Urinary bladder (tissue), 4 donors: Measurements from ENCODE around the gene WSB1. TPM values are rescaled to one million over a fixed set of nuclear protein-coding genes. Genes with fewer than 3 reads are reported as not detected.
"Not testable (repeated sequence)": the region's sequence is repeated elsewhere in the genome, so short reads cannot be mapped to it uniquely, and the experiment has no call there.

Source experiments
- DNase-seq: peaks from one replicate; pipeline ENCODE4 v3.0.0-alpha.2; 2015; ENCODE audit errors: extremely low spot score
- H3K27ac ChIP-seq: one replicate; pipeline ENCODE4 v1.5.1; 2013; ENCODE audit warnings: low read depth, mild to moderate bottlenecking, moderate library complexity
- H3K36me3 ChIP-seq: one replicate; pipeline ENCODE4 v1.6.1; 2013; ENCODE audit warnings: mild to moderate bottlenecking, moderate library complexity; ENCODE audit not compliant: insufficient read depth
- H3K4me1 ChIP-seq: one replicate; pipeline ENCODE4 v1.6.1; 2013; ENCODE audit warnings: mild to moderate bottlenecking, moderate library complexity; ENCODE audit not compliant: insufficient read depth
- H3K4me3 ChIP-seq: one replicate; pipeline ENCODE4 v1.5.1; 2013; ENCODE audit warnings: low read depth, low read length
- WGBS: extraction: QIAGEN DNeasy Blood & Tissue Kit; methylation state at CpG from one replicate; pipeline ENCODE4 v1.1.7; 2013; 5-methylcytosine and 5-hydroxymethylcytosine counted together
- polyA plus RNA-seq: library from polyadenylated mRNA; stranded (reverse); fragments of 200-250 nt; gene quantifications from one replicate; pipeline ENCODE4 v1.2.3, GENCODE V29; 2013
- total RNA-seq: library from RNA; depleted of rRNA; stranded (reverse); fragments of >200 nt; gene quantifications from one replicate; pipeline ENCODE4 v1.2.3, GENCODE V29; 2014
- donor health status: healthy with polysubstance abuse.
- donor health status: healthy.

Gene WSB1
- total and polyA plus RNA-seq, 2 donors: 118 to 400 TPM

- Histone ChIP-seq H3K27ac (no peak overlapping the region), H3K36me3 (no peaks in the 10 kb centered on the region), H3K4me3 (no peak overlapping the region), H3K4me1 (peaks cover 1% of the 10 kb centered on the region)
- DNase-seq: no peak
- WGBS: 88% methylated on average over 11 of the region's 11 CpGs
These were observed 29.7 kb upstream of the WSB1 start for GRCh38 chr17:27264068-27264812.

- no peak overlapping the region for H3K27ac ChIP-seq
- H3K4me3 ChIP-seq: no peak overlapping the region
- no peak for DNase-seq
- peaks cover 1% of the 10 kb centered on the region for H3K4me1 ChIP-seq
- no peaks in the 10 kb centered on the region for H3K36me3 ChIP-seq
- WGBS: 66% methylated on average over 1 of the region's 1 CpG
These were observed 28.6 kb upstream of the WSB1 start for GRCh38 chr17:27265333-27265732.

GRCh38 chr17:27266228-27266627, 27.7 kb upstream of the WSB1 start:
- Histone ChIP-seq H3K27ac (no peak overlapping the region), H3K4me3 (no peak overlapping the region), H3K4me1 (peaks cover 1% of the 10 kb centered on the region), H3K36me3 (no peaks in the 10 kb centered on the region)
- DNase-seq: no peak
- WGBS: 90% methylated on average over 1 of the region's 1 CpG

- DNase-seq: no peak
- WGBS: 71% methylated on average over 6 of the region's 6 CpGs
- H3K4me3 ChIP-seq: no peak overlapping the region
- H3K36me3 ChIP-seq: no peaks in the 10 kb centered on the region
- H3K27ac ChIP-seq: no peak overlapping the region
- H3K4me1 ChIP-seq: no peaks in the 10 kb centered on the region
These were observed 25.4 kb upstream of the WSB1 start for GRCh38 chr17:27268394-27269085.

- WGBS: 98% methylated on average over 1 of the region's 1 CpG
- no peak overlapping the region for H3K4me3 ChIP-seq
- no peaks in the 10 kb centered on the region for H3K36me3 ChIP-seq
- no peaks in the 10 kb centered on the region for H3K4me1 ChIP-seq
- H3K27ac ChIP-seq: no peak overlapping the region
- DNase-seq: no peak
These were observed 24.7 kb upstream of the WSB1 start for GRCh38 chr17:27269201-27269600.

- Histone ChIP-seq H3K4me3 (no peak overlapping the region), H3K36me3 (no peaks in the 10 kb centered on the region), H3K27ac (no peak overlapping the region), H3K4me1 (no peaks in the 10 kb centered on the region)
- DNase-seq: no peak
- 84% methylated on average over 7 of the region's 7 CpGs for WGBS
These were observed 23.9 kb upstream of the WSB1 start for GRCh38 chr17:27269974-27270373.

GRCh38 chr17:27276653-27277156, 17.2 kb upstream of the WSB1 start:
- no peaks in the 10 kb centered on the region for H3K4me1 ChIP-seq
- no peak for DNase-seq
- H3K4me3 ChIP-seq: no peak overlapping the region
- WGBS: 57% methylated on average over 14 of the region's 14 CpGs
- no peaks in the 10 kb centered on the region for H3K36me3 ChIP-seq
- no peak overlapping the region for H3K27ac ChIP-seq

- H3K36me3 ChIP-seq, H3K4me1 ChIP-seq, H3K4me3 ChIP-seq, DNase-seq, H3K27ac ChIP-seq: not testable (repeated sequence)
- WGBS: 98% methylated on average over 3 of the region's 3 CpGs
These were observed 14.8 kb upstream of the WSB1 start for GRCh38 chr17:27279132-27279531.

GRCh38 chr17:27280527-27280926, 13.4 kb upstream of the WSB1 start:
- Histone ChIP-seq H3K4me3 (no peak overlapping the region), H3K4me1 (peaks cover 2% of the 10 kb centered on the region), H3K36me3 (no peaks in the 10 kb centered on the region), H3K27ac (no peak overlapping the region)
- no peak for DNase-seq
- WGBS: 93% methylated on average over 10 of the region's 10 CpGs

GRCh38 chr17:27281438-27281837, 12.5 kb upstream of the WSB1 start:
- Histone ChIP-seq H3K4me3 (no peak overlapping the region), H3K4me1 (peaks cover 2% of the 10 kb centered on the region), H3K36me3 (no peaks in the 10 kb centered on the region), H3K27ac (no peak overlapping the region)
- WGBS: 71% methylated on average over 3 of the region's 3 CpGs
- no peak for DNase-seq

- Histone ChIP-seq H3K4me3 (no peak overlapping the region), H3K27ac (no peak overlapping the region), H3K4me1 (peaks cover 2% of the 10 kb centered on the region), H3K36me3 (no peaks in the 10 kb centered on the region)
- DNase-seq: no peak
- WGBS: 68% methylated on average over 1 of the region's 1 CpG
These were observed 11.8 kb upstream of the WSB1 start for GRCh38 chr17:27282054-27282551.

- Histone ChIP-seq H3K4me1 (peaks cover 2% of the 10 kb centered on the region), H3K36me3 (no peaks in the 10 kb centered on the region), H3K27ac (no peak overlapping the region), H3K4me3 (no peak overlapping the region)
- no peak for DNase-seq
These were observed 10.9 kb upstream of the WSB1 start for GRCh38 chr17:27283060-27283459.

GRCh38 chr17:27283751-27284150, 10.2 kb upstream of the WSB1 start:
- DNase-seq: no peak
- Histone ChIP-seq H3K4me3 (no peak overlapping the region), H3K27ac (no peak overlapping the region), H3K4me1 (peaks cover 2% of the 10 kb centered on the region), H3K36me3 (no peaks in the 10 kb centered on the region)

- 48% methylated on average over 5 of the region's 5 CpGs for WGBS
- DNase-seq: no peak
- no peak overlapping the region for H3K27ac ChIP-seq
These were observed 9.0 kb upstream of the WSB1 start for GRCh38 chr17:27284811-27285415.

More at GRCh38 chr17:27284811-27285415, 9.0 kb upstream of the WSB1 start:
- peaks cover 2% of the 10 kb centered on the region for H3K4me1 ChIP-seq
- no peaks in the 10 kb centered on the region for H3K36me3 ChIP-seq
- no peak overlapping the region for H3K4me3 ChIP-seq
